GM06990 (cell line): Measurements from ENCODE around the gene ADCY7.

Experiments used
- DNase-seq: peaks from one replicate; pipeline ENCODE4 v3.0.0-alpha.2; 2011; ENCODE audit not compliant: insufficient read length; ENCODE audit errors: extremely low read depth
- H3K27me3 ChIP-seq: replicated peaks from 2 replicates; pipeline ENCODE4 v1.6.0; 2011; ENCODE audit warnings: low read length; ENCODE audit not compliant: control insufficient read depth, insufficient read depth
- H3K36me3 ChIP-seq: 2 replicates; pipeline ENCODE4 v1.5.1; 2011; ENCODE audit warnings: low read length; ENCODE audit not compliant: control insufficient read depth, insufficient read depth
- H3K4me3 ChIP-seq: replicated peaks from 2 replicates; pipeline ENCODE4 v1.5.1; 2011; ENCODE audit warnings: low read depth, mild to moderate bottlenecking, control low read depth, low read length
- TF ChIP-seq, protein P1 (sequence below): IDR thresholded peaks from 2 replicates; pipeline ENCODE4 v1.5.1; 2011; ENCODE audit warnings: low read length, control low read depth, mild to moderate bottlenecking, inconsistent platforms; ENCODE audit not compliant: insufficient read depth, poor library complexity, severe bottlenecking

Gene ADCY7

DNA sequence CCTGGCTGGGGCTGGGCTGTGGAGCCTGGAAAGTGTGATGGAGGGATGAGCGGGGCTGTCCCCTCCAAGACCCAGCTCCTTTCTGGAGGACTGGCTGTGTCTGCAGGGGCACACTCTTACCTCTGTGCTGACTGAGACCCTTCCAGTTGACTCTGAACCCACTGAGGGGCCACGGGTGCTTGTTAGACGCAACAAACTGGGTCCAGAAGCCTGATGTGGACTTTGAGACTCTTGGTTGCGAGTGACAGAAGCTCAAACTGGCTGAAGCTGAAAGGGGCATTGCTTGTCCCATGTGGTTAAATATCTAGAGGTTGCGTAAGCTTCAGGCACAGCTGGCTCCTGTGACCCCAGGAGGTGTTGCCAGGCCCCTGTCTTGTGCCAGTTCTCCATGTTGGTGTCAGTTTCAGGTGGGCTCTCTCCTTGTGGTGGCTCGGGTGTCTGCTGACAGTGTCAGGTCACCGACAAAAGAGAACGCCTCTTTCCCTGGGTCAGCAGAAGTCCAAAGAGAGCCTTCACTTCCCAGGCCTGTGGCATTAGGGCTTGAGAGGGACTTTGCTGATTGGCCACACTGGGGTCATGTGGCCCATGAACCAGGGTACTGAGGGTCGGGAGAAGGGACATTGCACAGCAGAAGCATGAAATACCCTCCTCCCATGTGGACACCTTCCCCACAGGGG lies 16.7 kb downstream of the ADCY7 start:
- peaks cover 20% of the 10 kb centered on the region for H3K36me3 ChIP-seq
- H3K4me3 ChIP-seq = no peak overlapping the region
- no peak for DNase-seq
- TF ChIP-seq, protein P1, sequence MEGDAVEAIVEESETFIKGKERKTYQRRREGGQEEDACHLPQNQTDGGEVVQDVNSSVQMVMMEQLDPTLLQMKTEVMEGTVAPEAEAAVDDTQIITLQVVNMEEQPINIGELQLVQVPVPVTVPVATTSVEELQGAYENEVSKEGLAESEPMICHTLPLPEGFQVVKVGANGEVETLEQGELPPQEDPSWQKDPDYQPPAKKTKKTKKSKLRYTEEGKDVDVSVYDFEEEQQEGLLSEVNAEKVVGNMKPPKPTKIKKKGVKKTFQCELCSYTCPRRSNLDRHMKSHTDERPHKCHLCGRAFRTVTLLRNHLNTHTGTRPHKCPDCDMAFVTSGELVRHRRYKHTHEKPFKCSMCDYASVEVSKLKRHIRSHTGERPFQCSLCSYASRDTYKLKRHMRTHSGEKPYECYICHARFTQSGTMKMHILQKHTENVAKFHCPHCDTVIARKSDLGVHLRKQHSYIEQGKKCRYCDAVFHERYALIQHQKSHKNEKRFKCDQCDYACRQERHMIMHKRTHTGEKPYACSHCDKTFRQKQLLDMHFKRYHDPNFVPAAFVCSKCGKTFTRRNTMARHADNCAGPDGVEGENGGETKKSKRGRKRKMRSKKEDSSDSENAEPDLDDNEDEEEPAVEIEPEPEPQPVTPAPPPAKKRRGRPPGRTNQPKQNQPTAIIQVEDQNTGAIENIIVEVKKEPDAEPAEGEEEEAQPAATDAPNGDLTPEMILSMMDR = no peak
- no peaks in the 10 kb centered on the region for H3K27me3 ChIP-seq

DNA sequence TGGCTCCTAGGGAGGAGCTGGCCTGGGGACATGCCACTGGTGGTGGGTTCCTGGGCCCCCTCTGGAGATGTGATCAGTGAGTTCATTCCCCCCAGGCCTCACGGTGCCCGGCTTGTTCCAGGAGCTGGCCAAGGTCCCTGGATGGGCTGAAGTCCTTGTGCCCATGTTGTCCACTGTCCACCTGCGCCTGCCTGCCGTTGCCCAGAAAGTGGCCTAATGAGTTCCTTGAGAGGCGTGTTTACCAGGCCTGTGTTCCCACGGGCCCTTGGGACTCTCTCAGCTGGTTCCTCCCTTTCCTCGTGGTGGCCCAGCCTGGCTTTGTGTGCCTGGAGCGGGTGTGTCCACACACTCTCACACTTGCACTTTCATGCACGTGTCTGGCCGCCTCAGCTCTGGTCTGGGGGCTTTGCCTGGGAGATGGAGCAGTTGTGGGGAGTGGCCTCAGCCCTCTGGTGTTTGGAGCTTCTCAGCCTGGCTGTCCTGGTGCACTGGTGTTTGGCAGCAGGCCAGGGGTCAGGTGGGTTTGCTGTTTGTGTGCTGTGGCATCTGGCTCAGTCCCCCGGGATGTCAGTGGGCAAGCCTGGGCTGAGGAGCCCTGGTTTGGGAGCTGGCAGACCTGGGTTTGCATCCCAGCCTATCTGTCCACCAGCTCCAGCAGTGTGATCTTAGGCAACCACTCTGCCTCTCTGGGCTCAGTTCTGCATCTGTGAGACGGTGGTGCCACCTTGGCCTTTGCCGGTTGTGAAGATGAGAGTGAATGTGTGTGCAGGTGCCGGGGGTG lies 18.0 kb downstream of the ADCY7 start:
- TF ChIP-seq, protein P1 = no peak
- H3K36me3 ChIP-seq = peaks cover 21% of the 10 kb centered on the region
- no peak overlapping the region for H3K4me3 ChIP-seq
- DNase-seq = no peak
- no peaks in the 10 kb centered on the region for H3K27me3 ChIP-seq

DNA sequence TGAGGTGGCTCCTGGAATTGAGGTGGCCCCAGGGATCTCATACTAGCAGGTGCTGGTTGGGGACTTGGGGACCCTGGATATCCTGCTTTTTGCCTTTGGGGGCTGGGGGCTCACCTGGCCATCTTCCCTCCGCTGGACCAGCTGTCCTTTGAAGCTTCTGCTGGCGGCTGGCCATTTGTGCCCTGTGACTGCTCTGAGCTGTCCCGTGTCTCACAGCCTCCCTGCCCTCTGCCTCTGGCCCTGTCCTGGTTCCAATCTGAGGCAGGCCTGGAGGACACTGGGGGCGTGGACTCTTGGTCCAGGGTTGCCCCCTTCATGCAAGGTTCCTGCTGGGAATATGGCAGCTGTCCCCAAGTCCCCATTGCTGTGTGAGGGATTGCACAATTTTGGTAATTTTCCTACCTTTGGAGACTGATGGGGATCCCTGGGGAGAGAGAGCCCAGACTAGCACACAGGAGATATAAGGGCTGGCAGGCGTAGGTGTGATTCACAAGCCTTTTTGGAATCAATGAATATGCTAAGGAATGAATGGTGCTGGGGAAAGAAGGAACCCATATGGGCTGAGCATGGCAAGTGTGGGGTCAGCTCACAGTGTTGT lies 19.2 kb downstream of the ADCY7 start:
- H3K36me3 ChIP-seq = peaks cover 28% of the 10 kb centered on the region
- TF ChIP-seq, protein P1 = no peak
- DNase-seq = no peak

DNA sequence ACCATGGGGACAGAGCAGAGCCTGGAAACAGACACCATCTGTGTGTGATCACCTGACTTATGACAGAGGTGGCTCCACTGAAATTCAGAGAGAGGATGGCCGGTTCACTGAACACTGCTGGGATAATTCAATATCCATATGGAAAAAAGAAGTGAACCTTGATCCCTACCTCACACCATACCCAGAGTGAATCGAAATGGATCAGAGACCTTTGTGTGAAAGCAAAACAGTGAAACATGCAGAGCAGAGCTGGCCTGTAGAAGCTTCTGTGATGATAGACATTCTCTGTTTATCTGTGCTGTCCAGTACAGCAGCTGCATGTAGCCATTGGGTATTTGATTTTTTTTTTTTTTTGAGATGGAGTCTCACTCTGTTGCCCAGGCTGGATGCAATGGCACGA lies 20.3 kb downstream of the ADCY7 start:
- TF ChIP-seq, protein P1 = no peak
- no peak overlapping the region for H3K4me3 ChIP-seq
- H3K36me3 ChIP-seq = peaks cover 33% of the 10 kb centered on the region
- no peaks in the 10 kb centered on the region for H3K27me3 ChIP-seq
- DNase-seq = no peak

More for the DNA sequence above, 19.2 kb downstream of the ADCY7 start:
- Histone ChIP-seq H3K27me3 (no peaks in the 10 kb centered on the region), H3K4me3 (no peak overlapping the region)

DNA sequence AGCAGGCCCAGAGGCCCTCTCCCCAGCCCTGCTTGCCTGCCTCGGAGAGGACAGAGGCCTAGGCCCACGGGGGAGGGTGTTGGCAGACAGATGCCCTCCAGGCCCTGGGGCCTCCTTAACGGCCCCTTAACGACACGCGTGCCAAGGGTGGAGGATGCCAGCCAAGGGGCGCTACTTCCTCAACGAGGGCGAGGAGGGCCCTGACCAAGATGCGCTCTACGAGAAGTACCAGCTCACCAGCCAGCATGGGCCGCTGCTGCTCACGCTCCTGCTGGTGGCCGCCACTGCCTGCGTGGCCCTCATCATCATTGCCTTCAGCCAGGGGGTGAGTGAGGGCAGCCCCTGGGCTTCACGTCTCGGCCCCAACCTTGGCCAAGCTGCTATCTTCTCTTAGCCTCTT lies 21.7 kb downstream of the ADCY7 start:
- TF ChIP-seq, protein P1 = no peak
- H3K36me3 ChIP-seq = peaks cover 40% of the 10 kb centered on the region

More for the DNA sequence above, 21.7 kb downstream of the ADCY7 start:
- no peak for DNase-seq
- H3K4me3 ChIP-seq = no peak overlapping the region
- H3K27me3 ChIP-seq = no peaks in the 10 kb centered on the region
